ENCODE results near the gene ANKRD23.

GRCh38 chr2:96877042-96877451 lies 33.2 kb upstream of the ANKRD23 start:
- TF ChIP-seq ELF4 (IDR thresholded peaks at IDR 0.05) = no peak
- TF ChIP-seq FOXK2 (IDR thresholded peaks at IDR 0.05) = no peak
- TF ChIP-seq PKNOX1 (IDR thresholded peaks at IDR 0.05) = no peak
- TF ChIP-seq BHLHE40 (IDR thresholded peaks at IDR 0.05; ENCODE audit: borderline replicate concordance) = no peak
- TF ChIP-seq SUZ12 (IDR thresholded peaks at IDR 0.05) = no peak
- TF ChIP-seq SP1 (IDR thresholded peaks at IDR 0.05) = no peak
- TF ChIP-seq FOXM1 (IDR thresholded peaks at IDR 0.05; ENCODE audit: borderline replicate concordance) = no peak
- no peak for TF ChIP-seq HDGF (IDR thresholded peaks at IDR 0.05; ENCODE audit: borderline replicate concordance)

All from HEK293T (cell line).